ENCODE results near the gene C1QB. TPM values are rescaled to one million over a fixed set of nuclear protein-coding genes. Genes with fewer than 3 reads are reported as not detected.

Gene C1QB
- total and polyA plus RNA-seq, 2 of the 8 experiments (the other 6 are each of a cell fraction or from before 2014, with no cell fraction given) = not detected

GRCh38 chr1:22646384-22646783 lies 6.7 kb upstream of the C1QB start:
- Histone ChIP-seq H3K4me3 (ENCODE audit: extremely low read depth in 1 of 4, insufficient read depth in 2 of 4, low read depth in 3 of 4, low read length in 4 of 4) (no peak overlapping the region), H3K27ac (ENCODE audit: low read depth, low read length) (no peak overlapping the region), H4K20me1 (replicated peaks in 1 of 2; ENCODE audit: control insufficient read depth in 1 of 2, insufficient read depth in 2 of 2, low read length in 2 of 2) (peaks cover 0 to 3% of the 10 kb centered on the region in 2 experiments), H3K79me2 (ENCODE audit: control insufficient read depth in 1 of 2, insufficient read depth in 2 of 2, low read length in 2 of 2) (no peaks in the 10 kb centered on the region), H3K56ac (replicated peaks; ENCODE audit: insufficient read length, low read depth, low read length) (no peak overlapping the region), H2BK5ac (ENCODE audit: low read depth, low read length) (no peak overlapping the region), H3K4me1 (replicated peaks in 1 of 4; ENCODE audit: control insufficient read depth in 3 of 4, insufficient read depth in 4 of 4, low read length in 3 of 4) (no peaks in the 10 kb centered on the region), H2BK15ac (ENCODE audit: low read length) (no peak overlapping the region), H2BK12ac (ENCODE audit: low read depth, low read length) (no peak overlapping the region), H3K23ac (ENCODE audit: insufficient read length) (no peak overlapping the region), H3K14ac (ENCODE audit: insufficient read length) (no peak overlapping the region), H2BK20ac (ENCODE audit: low read length) (no peak overlapping the region), H2BK120ac (replicated peaks; ENCODE audit: low read depth, low read length) (no peak overlapping the region), H4K5ac (ENCODE audit: insufficient read length, low read depth, low read length) (no peak overlapping the region), H2AK5ac (ENCODE audit: low read depth, low read length) (no peak overlapping the region), H4K91ac (replicated peaks; ENCODE audit: insufficient read length, low read length) (no peak overlapping the region), H3K36me3 (ENCODE audit: control insufficient read depth in 2 of 4, insufficient read depth in 4 of 4, low read length in 3 of 4) (no peaks in the 10 kb centered on the region), H4K8ac (ENCODE audit: extremely low read depth, insufficient read depth, low read length) (no peak overlapping the region), H2AFZ (ENCODE audit: low read length) (no peak overlapping the region), H3K18ac (ENCODE audit: extremely low read depth, low read length) (no peak overlapping the region), H3K9me3 (ENCODE audit: insufficient read depth in 2 of 2, low read depth in 1 of 2, low read length in 1 of 2) (no peaks in the 10 kb centered on the region), H3K4ac (replicated peaks; ENCODE audit: insufficient read length, low read depth, low read length) (no peak overlapping the region), H3K23me2 (ENCODE audit: low read depth, low read length) (no peaks in the 10 kb centered on the region; the same call in 1 of the 2 replicates), H3K9ac (replicated peaks in 1 of 4; ENCODE audit: extremely low read depth in 1 of 4, low read depth in 3 of 4, low read length in 3 of 4) (no peak overlapping the region), H3K79me1 (ENCODE audit: low read depth, low read length) (no peaks in the 10 kb centered on the region), H3K27me3 (replicated peaks in 1 of 4; ENCODE audit: control insufficient read depth in 3 of 4, extremely low read depth in 1 of 4, insufficient read depth in 3 of 4, low read length in 3 of 4) (no peaks in the 10 kb centered on the region; a peak in 1 of 7 replicates), H3K4me2 (ENCODE audit: insufficient read depth in 1 of 2, low read depth in 2 of 2, low read length in 2 of 2) (no peak overlapping the region)
- FAIRE-seq (no peak), DNase-seq (ENCODE audit: low read depth in 1 of 2, low spot score in 2 of 2) (no peak)
- TF ChIP-seq KDM4A (IDR thresholded peaks at IDR 0.05; ENCODE audit: low read depth, low read length, severe bottlenecking) (no peak), SP2 (IDR thresholded peaks at IDR 0.05; ENCODE audit: low read length) (no peak), ATF3 (IDR thresholded peaks at IDR 0.05; ENCODE audit: insufficient read depth, low read depth, low read length) (no peak), HDAC2 (IDR thresholded peaks at IDR 0.05; ENCODE audit: borderline replicate concordance in 1 of 2, low read depth in 2 of 2, low read length in 2 of 2) (no peak), ZNF274 (IDR thresholded peaks at IDR 0.05; ENCODE audit: borderline replicate concordance, extremely low read depth, low read length) (no peak), TEAD4 (IDR thresholded peaks at IDR 0.05; ENCODE audit: low read depth, low read length) (no peak), ASH2L (IDR thresholded peaks at IDR 0.05; ENCODE audit: low read length) (no peak), PHF8 (conservative IDR thresholded peaks at IDR 0.05; ENCODE audit: low read depth, low read length) (no peak)
- POLR2A ChIA-PET (ENCODE audit: partially characterized antibody) = no interaction called here
- WGBS, 2 experiments (ENCODE audit: extremely low coverage in 1 of 2, insufficient coverage in 1 of 2, insufficient read length in 1 of 2, insufficient replicate concordance in 2 of 2, low coverage in 1 of 2, low lambda C conversion rate in 2 of 2, missing lambda C conversion rate in 1 of 2) = 95% methylated on average over 1 of the region's 1 CpG; no CpG with 5 or more reads in 1 of the 2 experiments
- CTCF ChIA-PET (ENCODE audit: partially characterized antibody) = interaction anchor here (0.6 to 1.0 kb wide), 6 partner anchors 11 to 324 kb away, joined by 3 to 4 read pairs (median 4); no protein-coding TSS in a partner anchor
